ENCODE data around the gene ADGRL1. TPM values are rescaled to one million over a fixed set of nuclear protein-coding genes. Genes with fewer than 3 reads are reported as not detected.
"Not testable (repeated sequence)": the region's sequence is repeated elsewhere in the genome, so short reads cannot be mapped to it uniquely, and the experiment has no call there.

Gene ADGRL1
- polyA plus RNA-seq, 1 of the 3 experiments (the other 2 are of a cell fraction): 13.4 TPM

GRCh38 chr19:14203177-14203576 lies 2.8 kb downstream of the ADGRL1 start:
- H3F3A ChIP-seq (replicated peaks; ENCODE audit: insufficient read depth): peaks cover 3% of the 10 kb centered on the region
- ChIA-PET POLR2A (no interaction called here), CTCF (interaction anchor here (1.8 kb wide), 1 partner anchor 145 kb away, joined by 7 read pairs; no protein-coding TSS in a partner anchor)
- DNase-seq: no peak
- no peaks in the 10 kb centered on the region for H3K27me3 ChIP-seq (ENCODE audit: insufficient read depth)
- peaks cover 0 to 7% of the 10 kb centered on the region in 2 experiments; a peak in 1 of 4 replicates for H3K4me1 ChIP-seq (ENCODE audit: control insufficient read depth in 1 of 2, insufficient read depth in 2 of 2, low read depth in 1 of 2, low read length in 1 of 2)
- no peaks in the 10 kb centered on the region for H3K9me3 ChIP-seq
- no peak overlapping the region for H2AFZ ChIP-seq (ENCODE audit: low read depth)
- no peak overlapping the region; a peak in 1 of 4 replicates for H3K27ac ChIP-seq (ENCODE audit: low read depth in 2 of 2, low read length in 1 of 2)
- no peaks in the 10 kb centered on the region for H3K9me2 ChIP-seq
- H3K4me3 ChIP-seq (ENCODE audit: low read depth in 2 of 2, low read length in 1 of 2): no peak overlapping the region
- no peak overlapping the region for H3K9ac ChIP-seq
- no peak overlapping the region for H3K4me2 ChIP-seq
- H3K79me2 ChIP-seq (ENCODE audit: insufficient read depth): no peaks in the 10 kb centered on the region
- no peaks in the 10 kb centered on the region for H4K20me1 ChIP-seq (ENCODE audit: insufficient read depth)
- H3K36me3 ChIP-seq (replicated peaks in 1 of 2; ENCODE audit: control insufficient read depth in 1 of 2, insufficient read depth in 2 of 2, low read length in 1 of 2): no peaks in the 10 kb centered on the region
- 72% methylated on average over 8 of the region's 13 CpGs for WGBS (ENCODE audit: low lambda C conversion rate)
- TF ChIP-seq REST (IDR thresholded peaks at IDR 0.05; ENCODE audit: low read depth, low read length) (no peak), USF1 (IDR thresholded peaks at IDR 0.05; ENCODE audit: borderline replicate concordance, low read depth) (no peak), TCF12 (IDR thresholded peaks at IDR 0.05) (no peak), RCOR1 (IDR thresholded peaks at IDR 0.05; ENCODE audit: low read length) (no peak), SIN3A (IDR thresholded peaks at IDR 0.05; ENCODE audit: borderline replicate concordance, low read depth, low read length) (no peak), USF2 (IDR thresholded peaks at IDR 0.05; ENCODE audit: borderline replicate concordance, low read depth, low read length) (no peak), EZH2phosphoT487 (IDR thresholded peaks at IDR 0.05; ENCODE audit: borderline replicate concordance, low read depth) (no peak), EP300 (IDR thresholded peaks at IDR 0.05; ENCODE audit: borderline replicate concordance in 1 of 2, low read depth in 1 of 2, low read length in 1 of 2) (no peak), TAF1 (IDR thresholded peaks at IDR 0.05; ENCODE audit: borderline replicate concordance, low read depth, low read length) (no peak), NFIC (IDR thresholded peaks at IDR 0.05; ENCODE audit: borderline replicate concordance) (no peak), ELF1 (IDR thresholded peaks at IDR 0.05) (no peak), NRF1 (IDR thresholded peaks at IDR 0.05; ENCODE audit: low read depth, low read length) (no peak), FOXJ3 (CRISPR knock-in tag; IDR thresholded peaks at IDR 0.05) (no peak), CHD2 (IDR thresholded peaks at IDR 0.05; ENCODE audit: low read length, partially characterized antibody) (no peak), RFX5 (IDR thresholded peaks at IDR 0.05; ENCODE audit: low read length) (no peak), MXI1 (IDR thresholded peaks at IDR 0.05; ENCODE audit: low read depth, low read length) (no peak)
- TF ChIP-seq, protein P1, sequence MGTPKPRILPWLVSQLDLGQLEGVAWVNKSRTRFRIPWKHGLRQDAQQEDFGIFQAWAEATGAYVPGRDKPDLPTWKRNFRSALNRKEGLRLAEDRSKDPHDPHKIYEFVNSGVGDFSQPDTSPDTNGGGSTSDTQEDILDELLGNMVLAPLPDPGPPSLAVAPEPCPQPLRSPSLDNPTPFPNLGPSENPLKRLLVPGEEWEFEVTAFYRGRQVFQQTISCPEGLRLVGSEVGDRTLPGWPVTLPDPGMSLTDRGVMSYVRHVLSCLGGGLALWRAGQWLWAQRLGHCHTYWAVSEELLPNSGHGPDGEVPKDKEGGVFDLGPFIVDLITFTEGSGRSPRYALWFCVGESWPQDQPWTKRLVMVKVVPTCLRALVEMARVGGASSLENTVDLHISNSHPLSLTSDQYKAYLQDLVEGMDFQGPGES (IDR thresholded peaks at IDR 0.05; ENCODE audit: low read depth, low read length): no peak
- TF ChIP-seq, protein P2, sequence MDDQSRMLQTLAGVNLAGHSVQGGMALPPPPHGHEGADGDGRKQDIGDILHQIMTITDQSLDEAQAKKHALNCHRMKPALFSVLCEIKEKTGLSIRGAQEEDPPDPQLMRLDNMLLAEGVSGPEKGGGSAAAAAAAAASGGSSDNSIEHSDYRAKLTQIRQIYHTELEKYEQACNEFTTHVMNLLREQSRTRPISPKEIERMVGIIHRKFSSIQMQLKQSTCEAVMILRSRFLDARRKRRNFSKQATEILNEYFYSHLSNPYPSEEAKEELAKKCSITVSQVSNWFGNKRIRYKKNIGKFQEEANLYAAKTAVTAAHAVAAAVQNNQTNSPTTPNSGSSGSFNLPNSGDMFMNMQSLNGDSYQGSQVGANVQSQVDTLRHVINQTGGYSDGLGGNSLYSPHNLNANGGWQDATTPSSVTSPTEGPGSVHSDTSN (IDR thresholded peaks at IDR 0.05): no peak

DNA sequence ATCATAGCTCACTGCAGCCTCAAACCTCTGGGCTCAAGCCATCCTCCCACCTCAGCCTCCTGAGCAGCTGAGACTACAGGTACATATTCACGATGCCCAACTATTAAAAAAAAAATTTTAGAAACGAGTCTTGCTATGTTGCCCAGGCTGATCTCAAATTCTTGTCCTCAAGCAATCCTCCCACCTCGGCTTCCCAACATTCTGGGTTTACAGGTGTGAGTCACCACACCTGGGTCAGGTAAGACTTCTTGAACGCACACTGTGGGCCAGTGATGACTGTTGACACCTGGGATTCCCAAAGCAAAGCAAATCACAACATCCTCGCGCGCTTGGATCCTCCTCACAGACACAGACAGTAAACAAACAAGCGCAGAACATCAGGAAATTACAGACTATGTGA lies 4.5 kb downstream of the ADGRL1 start:
- H3K4me3 ChIP-seq (ENCODE audit: low read depth in 2 of 2, low read length in 1 of 2); H3F3A ChIP-seq (replicated peaks; ENCODE audit: insufficient read depth); H3K9ac ChIP-seq; H3K79me2 ChIP-seq (ENCODE audit: insufficient read depth); H2AFZ ChIP-seq (ENCODE audit: low read depth); DNase-seq; H3K9me2 ChIP-seq; H3K9me3 ChIP-seq; H3K4me2 ChIP-seq; H3K4me1 ChIP-seq (ENCODE audit: control insufficient read depth in 1 of 2, insufficient read depth in 2 of 2, low read depth in 1 of 2, low read length in 1 of 2); H3K36me3 ChIP-seq (replicated peaks in 1 of 2; ENCODE audit: control insufficient read depth in 1 of 2, insufficient read depth in 2 of 2, low read length in 1 of 2); POLR2A ChIA-PET; H3K27me3 ChIP-seq (ENCODE audit: insufficient read depth); H4K20me1 ChIP-seq (ENCODE audit: insufficient read depth); H3K27ac ChIP-seq (ENCODE audit: low read depth in 2 of 2, low read length in 1 of 2): not testable (repeated sequence)
- WGBS (ENCODE audit: low lambda C conversion rate): 77% methylated on average over 8 of the region's 8 CpGs
- CTCF ChIA-PET: interaction anchor here (1.2 to 1.8 kb wide), 4 partner anchors 65 to 147 kb away, joined by 3 to 7 read pairs (median 4); partner anchors contain the start of gene ASF1B
